Type B pancreatic cell (in vitro differentiated cells): Measurements from ENCODE around the gene PIH1D1. TPM values are rescaled to one million over a fixed set of nuclear protein-coding genes. Genes with fewer than 3 reads are reported as not detected.

Experiments used
- DNase-seq: peaks from one replicate; pipeline ENCODE4 v3.0.0; 2021; ENCODE audit warnings: mixed read lengths; ENCODE audit not compliant: unreplicated experiment; ENCODE audit errors: extremely low spot score
- H3K27ac Mint-ChIP-seq: 2 replicates; pipeline ENCODE4 v1.8.0; 2021; ENCODE audit warnings: mild to moderate bottlenecking, mixed read lengths
- H3K27me3 Mint-ChIP-seq: 2 replicates; pipeline ENCODE4 v1.8.0; 2021; ENCODE audit warnings: mixed read lengths
- H3K36me3 Mint-ChIP-seq: 2 replicates; pipeline ENCODE4 v1.8.0; 2021; ENCODE audit warnings: mixed read lengths
- H3K4me1 Mint-ChIP-seq: one replicate; pipeline ENCODE4 v1.8.0; 2021; ENCODE audit warnings: mixed read lengths; ENCODE audit not compliant: unreplicated experiment
- H3K4me3 Mint-ChIP-seq: 2 replicates; pipeline ENCODE4 v1.8.0; 2021; ENCODE audit warnings: mild to moderate bottlenecking, mixed read lengths
- H3K9me3 Mint-ChIP-seq: 2 replicates; pipeline ENCODE4 v1.8.0; 2021; ENCODE audit warnings: mixed read lengths
- CTCF ChIP-seq: fragments of 200-600 bp; sonication (generic); conservative IDR thresholded peaks from 2 replicates; pipeline ENCODE4 v1.5.0; 2021; ENCODE audit warnings: antibody characterized with exemption, mild to moderate bottlenecking
- microRNA-seq: library from miRNA; unstranded; fragments of <30 nt; microRNA quantifications from one replicate; pipeline ENCODE4, GENCODE V29; 2020
- total RNA-seq: library from RNA; stranded (reverse); gene quantifications from 2 replicates; pipeline ENCODE4 v1.2.1, GENCODE V29; 2021; ENCODE audit warnings: low replicate concordance

Gene PIH1D1
- total RNA-seq, 1 donor from 2014 or later: 93.3 TPM

- Mint-ChIP-seq H3K36me3 (no peaks in the 10 kb centered on the region), H3K27me3 (peaks cover 15% of the 10 kb centered on the region), H3K4me1 (peaks cover 22% of the 10 kb centered on the region)
Measured at GRCh38 chr19:49398931-49399330, 52.7 kb downstream of the PIH1D1 start.

GRCh38 chr19:49398001-49398615, 53.5 kb downstream of the PIH1D1 start:
- DNase-seq: no peak
- Mint-ChIP-seq H3K4me1 (peaks cover 15% of the 10 kb centered on the region), H3K27ac (peak overlapping the region; percentile 56), H3K4me3 (no peak overlapping the region), H3K36me3 (no peaks in the 10 kb centered on the region), H3K9me3 (no peaks in the 10 kb centered on the region), H3K27me3 (peaks cover 15% of the 10 kb centered on the region)
- no peak for TF ChIP-seq CTCF

More at GRCh38 chr19:49398931-49399330, 52.7 kb downstream of the PIH1D1 start:
- DNase-seq: no peak
- H3K4me3 Mint-ChIP-seq: no peak overlapping the region
- H3K9me3 Mint-ChIP-seq: no peaks in the 10 kb centered on the region
- TF ChIP-seq CTCF: no peak
- no peak overlapping the region for H3K27ac Mint-ChIP-seq

DNA sequence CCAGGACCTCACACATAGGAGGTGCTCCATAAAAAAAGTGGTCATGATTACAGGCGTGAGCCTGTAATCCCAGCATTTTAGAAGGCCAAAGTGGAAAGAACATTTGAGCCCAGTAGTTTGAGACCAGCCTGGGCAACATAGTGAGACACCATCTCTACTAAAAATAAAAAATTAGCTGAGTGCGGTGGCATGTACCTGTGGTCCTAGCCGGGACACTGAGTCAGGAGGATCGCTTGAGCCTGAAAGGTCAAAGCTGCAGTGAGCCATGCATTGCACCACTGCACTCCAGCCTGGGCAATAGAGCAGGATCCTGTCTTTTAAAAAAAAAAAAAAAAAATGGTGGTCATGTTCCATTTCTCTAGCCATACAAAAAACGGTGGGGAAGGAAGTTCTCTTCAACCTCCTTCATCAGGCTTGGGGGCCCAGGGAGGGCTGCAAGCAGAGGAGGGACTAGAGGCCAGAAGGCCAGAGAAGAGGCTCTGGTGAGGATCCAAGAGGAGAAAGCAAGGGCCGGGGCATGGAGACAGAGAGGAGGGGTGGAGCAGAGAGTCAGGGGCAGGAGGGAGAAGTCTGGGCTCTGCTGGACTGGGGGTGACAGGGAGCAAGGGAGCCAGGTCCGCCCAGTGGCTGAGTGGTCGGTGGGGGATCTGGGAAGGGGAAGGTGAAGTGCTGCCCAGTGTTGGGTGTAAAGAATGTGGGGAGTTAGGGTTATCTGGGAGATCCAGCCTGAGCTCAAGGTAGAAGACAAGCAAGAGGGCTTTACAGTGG, 54.7 kb downstream of the PIH1D1 start:
- Mint-ChIP-seq H3K36me3 (no peaks in the 10 kb centered on the region), H3K27ac (no peak overlapping the region), H3K4me3 (no peak overlapping the region), H3K4me1 (peaks cover 18% of the 10 kb centered on the region), H3K27me3 (peaks cover 18% of the 10 kb centered on the region), H3K9me3 (no peaks in the 10 kb centered on the region)
- no peak for DNase-seq
- TF ChIP-seq CTCF: no peak

Small RNA genes within 50 kb of the gene (microRNA-seq; reads per million reads assigned to microRNA genes)
- gene MIR150: not detected

Other genes with a start within 250 kb of the PIH1D1 start
- 0.31 and 3.5 TPM in 2 replicates for gene SLC6A16, start 126.6 kb downstream of the PIH1D1 start, total RNA-seq
- not detected in 2 replicates for gene CD37, start 116.4 kb downstream of the PIH1D1 start, total RNA-seq
- gene TEAD2, start 89.4 kb downstream of the PIH1D1 start, total RNA-seq: 28.9 and 116 TPM in 2 replicates
- 0.90 and 9.4 TPM in 2 replicates for gene DKKL1, start 87.9 kb downstream of the PIH1D1 start, total RNA-seq
- not detected in 2 replicates for gene KASH5, start 63.6 kb downstream of the PIH1D1 start, total RNA-seq
- gene PTH2, start 28.4 kb downstream of the PIH1D1 start, total RNA-seq: not detected in 2 replicates
- not detected in 2 replicates for gene GFY, start 26.4 kb downstream of the PIH1D1 start, total RNA-seq
- 0.19 TPM in 1 of 2 replicates, not detected in the other for gene SLC17A7, start 10.3 kb downstream of the PIH1D1 start, total RNA-seq
- gene ALDH16A1, start 1.4 kb upstream of the PIH1D1 start, total RNA-seq: 22.7 and 33.7 TPM in 2 replicates
- gene FLT3LG, start 22.4 kb upstream of the PIH1D1 start, total RNA-seq: 1.9 and 2.0 TPM in 2 replicates
- gene RPL13A, start 35.8 kb upstream of the PIH1D1 start, total RNA-seq: 3,274 and 3,593 TPM in 2 replicates
- gene RPS11, start 44.6 kb upstream of the PIH1D1 start, total RNA-seq: 2,401 and 2,461 TPM in 2 replicates
- gene FCGRT, start 60.8 kb upstream of the PIH1D1 start, total RNA-seq: 102 and 106 TPM in 2 replicates
- 4.5 and 12.1 TPM in 2 replicates for gene RCN3, start 76.2 kb upstream of the PIH1D1 start, total RNA-seq
- 56.3 and 62.0 TPM in 2 replicates for gene NOSIP, start 128.7 kb upstream of the PIH1D1 start, total RNA-seq
- gene PRRG2, start 129.5 kb upstream of the PIH1D1 start, total RNA-seq: 5.1 and 5.2 TPM in 2 replicates
- 32.0 and 40.0 TPM in 2 replicates for gene PRR12, start 139.4 kb upstream of the PIH1D1 start, total RNA-seq
- 10.6 and 16.0 TPM in 2 replicates for gene RRAS, start 188.3 kb upstream of the PIH1D1 start, total RNA-seq
- gene SCAF1, start 190.4 kb upstream of the PIH1D1 start, total RNA-seq: 75.0 and 78.1 TPM in 2 replicates
- 81.4 and 86.6 TPM in 2 replicates for gene IRF3, start 214.0 kb upstream of the PIH1D1 start, total RNA-seq
- 40.8 and 49.2 TPM in 2 replicates for gene BCL2L12, start 214.1 kb upstream of the PIH1D1 start, total RNA-seq
- 131 and 195 TPM in 2 replicates for gene PRMT1, start 225.5 kb upstream of the PIH1D1 start, total RNA-seq
- 1.7 and 3.2 TPM in 2 replicates for gene ADM5, start 237.8 kb upstream of the PIH1D1 start, total RNA-seq
- 7.8 and 65.0 TPM in 2 replicates for gene CPT1C, start 239.3 kb upstream of the PIH1D1 start, total RNA-seq